HEK293 (cell line): Measurements from ENCODE around the gene KCNAB1.

ENCODE experiments used
- CTCF ChIA-PET: fragments of 350-600 bp; formaldehyde crosslinking; extraction: SDS; loops from one replicate; lab custom pipeline; 2021; ENCODE audit warnings: antibody characterized with exemption; lab: Yijun Ruan, JAX
- POLR2A ChIA-PET: fragments of 300-600 bp; formaldehyde crosslinking; extraction: SDS; loops from one replicate; lab custom pipeline; 2020; ENCODE audit warnings: antibody characterized with exemption, inconsistent platforms; lab: Yijun Ruan, JAX
- H3K27ac ChIP-seq: fragments of 200-500 bp; sonication (Bioruptor generic); 2 replicates; pipeline ENCODE4 v1.5.1; 2014; ENCODE audit warnings: low read depth, low read length, control low read depth, inconsistent platforms; ENCODE audit errors: extremely low read depth
- H3K36me3 ChIP-seq, 2 experiments: fragments of 200-500 bp in 1 of 2; sonication (Bioruptor generic) in 1 of 2; 1 replicate in 1 of 2; 2 replicates in 1 of 2; pipeline ENCODE4 v1.5.1; 2014 to 2017; ENCODE audit warnings: inconsistent platforms in 2 of 2, low read length in 2 of 2; ENCODE audit not compliant: control insufficient read depth in 2 of 2, insufficient read depth in 1 of 2
- H3K4me1 ChIP-seq: fragments of 200-500 bp; sonication (Bioruptor generic); 2 replicates; pipeline ENCODE4 v1.5.1; 2014; ENCODE audit warnings: mild to moderate bottlenecking, low read length, inconsistent platforms; ENCODE audit not compliant: control insufficient read depth, insufficient read depth
- H3K4me3 ChIP-seq: 2 replicates; pipeline ENCODE4 v1.5.1; 2011; ENCODE audit warnings: low read depth, mild to moderate bottlenecking, control low read depth, low read length, moderate library complexity
- H3K9me3 ChIP-seq: fragments of 200-500 bp; sonication (Bioruptor generic); 2 replicates; pipeline ENCODE4 v1.5.1; 2014; ENCODE audit warnings: low read depth, low read length, inconsistent platforms; ENCODE audit not compliant: control insufficient read depth, insufficient read depth
- KLF16 ChIP-seq: fragments of 450-650 bp; formaldehyde crosslinking; IDR thresholded peaks from 2 replicates; pipeline ENCODE4 v1.5.1; 2017; ENCODE audit warnings: missing biosample characterization, missing genetic modification characterization
- REPIN1 ChIP-seq: fragments of 450-650 bp; formaldehyde crosslinking; IDR thresholded peaks from 2 replicates; pipeline ENCODE4 v1.5.1; 2017; ENCODE audit warnings: missing biosample characterization, missing genetic modification characterization, low read depth
- SALL2 ChIP-seq: fragments of 450-650 bp; formaldehyde crosslinking; IDR thresholded peaks from 2 replicates; pipeline ENCODE4 v1.5.0; 2017; ENCODE audit warnings: missing biosample characterization, mild to moderate bottlenecking, missing genetic modification characterization, borderline replicate concordance
- SP2 ChIP-seq: fragments of 450-650 bp; formaldehyde crosslinking; IDR thresholded peaks from 2 replicates; pipeline ENCODE4 v1.5.1; 2016; ENCODE audit warnings: missing biosample characterization, missing genetic modification characterization
- ZFP3 ChIP-seq: fragments of 450-650 bp; formaldehyde crosslinking; IDR thresholded peaks from 2 replicates; pipeline ENCODE4 v1.5.1; 2016; ENCODE audit warnings: low read depth, missing biosample characterization, missing genetic modification characterization
- ZFP37 ChIP-seq: fragments of 450-650 bp; formaldehyde crosslinking; IDR thresholded peaks from 2 replicates; pipeline ENCODE4 v1.5.1; 2016; ENCODE audit warnings: missing biosample characterization, missing genetic modification characterization
- ZNF114 ChIP-seq: fragments of 450-650 bp; formaldehyde crosslinking; IDR thresholded peaks from 2 replicates; pipeline ENCODE4 v1.5.0; 2017; ENCODE audit warnings: missing biosample characterization, missing genetic modification characterization
- ZNF121 ChIP-seq: fragments of 450-650 bp; formaldehyde crosslinking; IDR thresholded peaks from 2 replicates; pipeline ENCODE4 v1.5.1; 2016; ENCODE audit warnings: missing biosample characterization, missing genetic modification characterization
- ZNF16 ChIP-seq: fragments of 450-650 bp; formaldehyde crosslinking; IDR thresholded peaks from 2 replicates; pipeline ENCODE4 v1.5.1; 2016; ENCODE audit warnings: low read depth, missing biosample characterization, missing genetic modification characterization
- ZNF169 ChIP-seq: fragments of 450-650 bp; formaldehyde crosslinking; IDR thresholded peaks from 2 replicates; pipeline ENCODE4 v1.5.1; 2016; ENCODE audit warnings: missing biosample characterization, missing genetic modification characterization
- ZNF175 ChIP-seq: fragments of 450-650 bp; formaldehyde crosslinking; IDR thresholded peaks from 2 replicates; pipeline ENCODE4 v1.5.1; 2016; ENCODE audit warnings: missing biosample characterization, missing genetic modification characterization
- ZNF19 ChIP-seq: fragments of 450-650 bp; formaldehyde crosslinking; IDR thresholded peaks from 2 replicates; pipeline ENCODE4; 2016; ENCODE audit warnings: missing biosample characterization, missing genetic modification characterization, low read depth
- ZNF2 ChIP-seq: fragments of 450-650 bp; formaldehyde crosslinking; IDR thresholded peaks from 2 replicates; pipeline ENCODE4 v1.5.1; 2016; ENCODE audit warnings: missing biosample characterization, missing genetic modification characterization
- ZNF23 ChIP-seq: fragments of 450-650 bp; formaldehyde crosslinking; IDR thresholded peaks from 2 replicates; pipeline ENCODE4 v1.5.1; 2016; ENCODE audit warnings: missing biosample characterization, missing genetic modification characterization, borderline replicate concordance
- ZNF280C ChIP-seq: fragments of 450-650 bp; formaldehyde crosslinking; IDR thresholded peaks from 2 replicates; pipeline ENCODE4 v1.5.1; 2016; ENCODE audit warnings: missing biosample characterization, missing genetic modification characterization
- ZNF391 ChIP-seq: fragments of 450-650 bp; formaldehyde crosslinking; IDR thresholded peaks from 2 replicates; pipeline ENCODE4 v1.5.1; 2016; ENCODE audit warnings: low read depth, missing biosample characterization, missing genetic modification characterization, borderline replicate concordance
- ZNF398 ChIP-seq: fragments of 450-650 bp; formaldehyde crosslinking; IDR thresholded peaks from 2 replicates; pipeline ENCODE4 v1.5.1; 2017; ENCODE audit warnings: missing biosample characterization, missing genetic modification characterization
- ZNF473 ChIP-seq: fragments of 450-650 bp; formaldehyde crosslinking; IDR thresholded peaks from 2 replicates; pipeline ENCODE4 v1.5.1; 2017; ENCODE audit warnings: missing biosample characterization, missing genetic modification characterization
- ZNF548 ChIP-seq: fragments of 450-650 bp; formaldehyde crosslinking; IDR thresholded peaks from 2 replicates; pipeline ENCODE4 v1.5.1; 2016; ENCODE audit warnings: missing biosample characterization, missing genetic modification characterization
- ZNF555 ChIP-seq: fragments of 450-650 bp; formaldehyde crosslinking; conservative IDR thresholded peaks from 2 replicates; pipeline ENCODE4 v1.5.1; 2017; ENCODE audit warnings: missing biosample characterization, mild to moderate bottlenecking, missing genetic modification characterization, inconsistent platforms
- ZNF629 ChIP-seq: fragments of 450-650 bp; formaldehyde crosslinking; IDR thresholded peaks from 2 replicates; pipeline ENCODE4 v1.5.1; 2017; ENCODE audit warnings: missing biosample characterization, missing genetic modification characterization
- ZNF645 ChIP-seq: fragments of 450-650 bp; formaldehyde crosslinking; IDR thresholded peaks from 2 replicates; pipeline ENCODE4; 2016; ENCODE audit warnings: missing biosample characterization, missing genetic modification characterization

KCNAB1 gene

GRCh38 chr3:156298938-156299337 lies 178.6 kb downstream of the KCNAB1 start:
- no peaks in the 10 kb centered on the region for H3K36me3 ChIP-seq
- no peaks in the 10 kb centered on the region for H3K4me1 ChIP-seq
- TF ChIP-seq ZNF16 (tag by site-specific recombination), result no peak
- no peak for TF ChIP-seq ZNF473 (tag by site-specific recombination)
- no peak for TF ChIP-seq ZNF629 (tag by site-specific recombination)
- no peak for TF ChIP-seq ZNF121 (tag by site-specific recombination)
- no peak for TF ChIP-seq SP2 (tag by site-specific recombination)
- TF ChIP-seq ZNF645 (tag by site-specific recombination), result no peak
- TF ChIP-seq ZNF175, result no peak
- TF ChIP-seq ZNF2 (tag by site-specific recombination), result no peak
- no peak for TF ChIP-seq ZNF19 (tag by site-specific recombination)
- TF ChIP-seq ZFP3 (tag by site-specific recombination), result no peak
- no peak for TF ChIP-seq REPIN1 (tag by site-specific recombination)
- no peak for TF ChIP-seq ZNF555 (tag by site-specific recombination)
- TF ChIP-seq SALL2 (tag by site-specific recombination), result no peak
- no peak for TF ChIP-seq ZNF548 (tag by site-specific recombination)
- H3K4me3 ChIP-seq, result no peak overlapping the region
- ChIA-PET CTCF (no interaction called here), POLR2A (no interaction called here)
- H3K9me3 ChIP-seq, result no peaks in the 10 kb centered on the region
- no peak overlapping the region for H3K27ac ChIP-seq

- no peak overlapping the region for H3K27ac ChIP-seq
- no peak overlapping the region for H3K4me3 ChIP-seq
- no peaks in the 10 kb centered on the region for H3K9me3 ChIP-seq
- H3K36me3 ChIP-seq, result no peaks in the 10 kb centered on the region
- TF ChIP-seq ZNF391 (no peak), ZNF114 (tag by site-specific recombination) (no peak), ZNF398 (tag by site-specific recombination) (no peak), ZNF548 (tag by site-specific recombination) (no peak), ZNF23 (no peak), KLF16 (tag by site-specific recombination) (no peak), ZNF169 (tag by site-specific recombination) (no peak), ZFP37 (tag by site-specific recombination) (no peak), ZNF280C (tag by site-specific recombination) (no peak)
- no peaks in the 10 kb centered on the region for H3K4me1 ChIP-seq
- ChIA-PET CTCF (interaction anchor here (0.6 kb wide), 1 partner anchor 9 kb away, joined by 3 read pairs; no protein-coding TSS in a partner anchor), POLR2A (no interaction called here)
These were observed 179.2 kb downstream of the KCNAB1 start for GRCh38 chr3:156299569-156299968.
